Activated CD8-positive, alpha-beta T cell treated with anti-CD3 and anti-CD28 coated beads for 36 hours (primary cell): ENCODE data around the gene MARCHF2. TPM values are rescaled to one million over a fixed set of nuclear protein-coding genes. Genes with fewer than 3 reads are reported as not detected.
"Not testable (repeated sequence)": the region's sequence is repeated elsewhere in the genome, so short reads cannot be mapped to it uniquely, and the experiment has no call there.

ENCODE experiments used
- ATAC-seq: fragments of 200-7000 bp; cut with Tn5 transposase; one replicate; pipeline ENCODE4 v1.10.0; 2021; ENCODE audit warnings: mild to moderate bottlenecking, moderate library complexity
- CTCF ChIA-PET: fragments of 350-600 bp; sonication (Branson Sonifier 250); formaldehyde crosslinking; loops from one replicate; lab custom pipeline; 2021; ENCODE audit warnings: antibody characterized with exemption; lab: Charles Lee
- POLR2A ChIA-PET: fragments of 350-600 bp; sonication (Branson Sonifier 250); formaldehyde crosslinking; loops from one replicate; lab custom pipeline; 2021; ENCODE audit warnings: antibody characterized with exemption; lab: Charles Lee
- DNase-seq: peaks from one replicate; pipeline ENCODE4 v3.0.0-alpha.2; 2020
- H3K27ac Mint-ChIP-seq: one replicate; pipeline ENCODE4 v1.8.0; 2021; ENCODE audit warnings: mild to moderate bottlenecking, mixed read lengths
- H3K27me3 Mint-ChIP-seq: one replicate; pipeline ENCODE4 v1.8.0; 2021; ENCODE audit warnings: mixed read lengths
- H3K36me3 Mint-ChIP-seq: one replicate; pipeline ENCODE4 v1.8.0; 2021; ENCODE audit warnings: low read depth, mixed read lengths
- H3K4me1 Mint-ChIP-seq: one replicate; pipeline ENCODE4 v1.8.0; 2021; ENCODE audit warnings: low read depth, mixed read lengths
- H3K4me3 Mint-ChIP-seq: one replicate; pipeline ENCODE4 v1.8.0; 2021; ENCODE audit warnings: mild to moderate bottlenecking, moderate library complexity, mixed read lengths
- H3K9me3 Mint-ChIP-seq: one replicate; pipeline ENCODE4 v1.8.0; 2021; ENCODE audit warnings: mixed read lengths
- intact Hi-C: fragments of 100-400 bp; cut with micrococcal nuclease; formaldehyde crosslinking; loops from one replicate; pipeline ENCODE4 v1.10.0; 2022
- total RNA-seq, 2 experiments: library from RNA; stranded (reverse); gene quantifications; one replicate each; pipeline ENCODE4 v1.2.3, GENCODE V29; 2021
- TF ChIP-seq, protein P1 (sequence below): fragments of 200-600 bp; IDR thresholded peaks from one replicate; pipeline ENCODE4 v1.8.0; 2022; ENCODE audit warnings: antibody characterized with exemption, mild to moderate bottlenecking

Gene MARCHF2
- total RNA-seq, 2 experiments from 2014 or later: 8.0 to 8.6 TPM

DNA sequence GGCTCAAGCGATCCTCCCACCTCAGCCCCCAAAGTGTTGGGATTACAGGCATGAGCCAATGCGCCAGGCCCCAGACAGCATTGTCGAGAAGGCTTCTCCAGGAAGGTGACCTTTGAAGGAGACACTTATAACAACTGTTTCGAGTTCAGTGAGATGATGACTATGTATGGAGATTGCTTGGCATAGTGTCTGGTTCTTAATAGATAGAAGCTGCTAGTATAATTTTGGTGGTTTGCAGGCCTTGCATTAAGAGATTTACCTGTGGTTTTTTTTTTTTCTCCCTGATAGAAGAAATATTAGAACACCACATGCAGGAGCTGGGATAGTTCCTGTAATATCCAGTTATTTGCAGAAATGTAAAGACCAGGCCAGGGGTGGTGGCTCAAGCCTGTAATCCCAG, 3.7 kb downstream of the MARCHF2 start:
- POLR2A ChIA-PET: interaction anchor here (0.6 kb wide), 1 partner anchor 596 kb away, joined by 4 read pairs; no protein-coding TSS in a partner anchor
- Mint-ChIP-seq H3K27ac (no peak overlapping the region), H3K9me3 (no peaks in the 10 kb centered on the region), H3K27me3 (no peaks in the 10 kb centered on the region), H3K4me1 (peaks cover 7% of the 10 kb centered on the region), H3K4me3 (no peak overlapping the region), H3K36me3 (no peaks in the 10 kb centered on the region)
- intact Hi-C loops: no loop called here
- TF ChIP-seq, protein P1, sequence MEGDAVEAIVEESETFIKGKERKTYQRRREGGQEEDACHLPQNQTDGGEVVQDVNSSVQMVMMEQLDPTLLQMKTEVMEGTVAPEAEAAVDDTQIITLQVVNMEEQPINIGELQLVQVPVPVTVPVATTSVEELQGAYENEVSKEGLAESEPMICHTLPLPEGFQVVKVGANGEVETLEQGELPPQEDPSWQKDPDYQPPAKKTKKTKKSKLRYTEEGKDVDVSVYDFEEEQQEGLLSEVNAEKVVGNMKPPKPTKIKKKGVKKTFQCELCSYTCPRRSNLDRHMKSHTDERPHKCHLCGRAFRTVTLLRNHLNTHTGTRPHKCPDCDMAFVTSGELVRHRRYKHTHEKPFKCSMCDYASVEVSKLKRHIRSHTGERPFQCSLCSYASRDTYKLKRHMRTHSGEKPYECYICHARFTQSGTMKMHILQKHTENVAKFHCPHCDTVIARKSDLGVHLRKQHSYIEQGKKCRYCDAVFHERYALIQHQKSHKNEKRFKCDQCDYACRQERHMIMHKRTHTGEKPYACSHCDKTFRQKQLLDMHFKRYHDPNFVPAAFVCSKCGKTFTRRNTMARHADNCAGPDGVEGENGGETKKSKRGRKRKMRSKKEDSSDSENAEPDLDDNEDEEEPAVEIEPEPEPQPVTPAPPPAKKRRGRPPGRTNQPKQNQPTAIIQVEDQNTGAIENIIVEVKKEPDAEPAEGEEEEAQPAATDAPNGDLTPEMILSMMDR: no peak
- CTCF ChIA-PET: no interaction called here
- no peak for DNase-seq
- ATAC-seq: no peak

DNA sequence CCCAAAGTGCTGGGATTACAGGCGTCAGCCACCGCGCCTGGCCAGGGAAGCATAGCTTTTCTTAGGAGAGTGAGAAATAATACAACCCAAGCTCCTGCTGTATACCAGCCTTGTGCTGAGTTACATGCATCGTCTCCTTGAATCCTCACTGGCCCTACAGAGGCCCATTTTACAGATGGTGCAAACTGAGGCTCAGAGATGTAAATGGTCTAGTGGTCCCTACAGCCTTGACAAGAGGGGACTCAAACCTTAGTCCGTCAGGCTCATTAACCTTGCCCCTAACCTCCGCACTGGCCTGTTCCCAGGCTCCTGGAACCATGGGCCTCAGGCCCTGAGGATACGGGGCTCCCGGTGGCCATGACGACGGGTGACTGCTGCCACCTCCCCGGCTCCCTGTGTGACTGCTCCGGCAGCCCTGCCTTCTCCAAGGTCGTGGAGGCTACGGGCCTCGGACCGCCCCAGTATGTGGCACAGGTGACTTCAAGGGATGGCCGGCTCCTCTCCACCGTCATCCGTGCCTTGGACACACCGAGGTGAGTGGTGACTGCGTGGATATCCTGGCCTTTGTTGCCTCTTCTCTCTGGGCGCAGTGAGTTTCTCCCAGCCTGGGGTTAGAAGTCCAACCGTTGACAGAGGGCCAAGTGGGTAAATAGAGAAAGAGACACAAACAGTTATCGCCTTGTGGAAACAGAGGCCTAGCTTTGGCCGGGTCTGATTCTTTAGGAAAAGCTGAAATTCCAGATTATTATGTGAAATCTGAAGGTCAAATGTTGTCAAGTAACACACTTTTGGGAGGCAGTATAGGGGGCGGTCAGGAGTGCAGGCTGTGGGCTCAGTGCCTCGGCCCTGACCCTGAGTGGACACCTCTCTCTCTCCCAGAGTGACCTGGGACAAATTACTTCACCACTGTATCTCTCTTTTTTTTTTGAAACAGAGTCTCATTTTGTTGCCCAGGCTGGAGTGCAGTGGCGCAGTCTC, 8.7 kb downstream of the MARCHF2 start:
- ATAC-seq: no peak
- Mint-ChIP-seq H3K27me3 (no peaks in the 10 kb centered on the region), H3K4me3 (no peak overlapping the region), H3K9me3 (no peaks in the 10 kb centered on the region), H3K27ac (no peak overlapping the region), H3K36me3 (peaks cover 1% of the 10 kb centered on the region), H3K4me1 (no peaks in the 10 kb centered on the region)
- ChIA-PET POLR2A (no interaction called here), CTCF (interaction anchor here (0.9 kb wide), 1 partner anchor 8 kb away, joined by 4 read pairs; the partner anchor contains the start of gene MARCHF2)
- intact Hi-C loops: no loop called here
- TF ChIP-seq, protein P1: no peak
- DNase-seq: no peak

DNA sequence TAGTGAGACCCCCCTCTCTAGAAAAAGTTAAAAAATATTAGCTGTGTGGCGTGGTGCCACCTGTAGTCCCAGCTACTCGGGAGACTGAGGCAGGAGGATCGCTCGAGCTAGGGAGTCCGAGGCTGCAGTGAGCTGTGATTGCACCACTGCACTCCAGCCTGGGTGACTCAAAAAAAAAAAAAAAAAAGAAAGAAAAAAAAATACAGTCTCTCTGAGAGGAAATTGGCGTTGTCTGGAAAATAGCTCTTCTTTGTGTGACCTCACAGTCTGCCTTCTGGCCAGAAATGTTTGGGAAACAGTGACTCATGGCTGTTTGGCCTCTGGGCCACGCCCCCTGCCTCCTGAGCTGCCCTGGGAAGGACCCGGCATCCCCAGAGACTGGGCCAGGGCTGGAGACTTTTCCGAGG, 10.7 kb downstream of the MARCHF2 start:
- intact Hi-C loops: no loop called here
- H3K27ac Mint-ChIP-seq: no peak overlapping the region
- DNase-seq (no peak), ATAC-seq (peak; percentile 24)
- H3K4me3 Mint-ChIP-seq: no peak overlapping the region
- ChIA-PET POLR2A (interaction anchor here (0.5 kb wide), 1 partner anchor 1643 kb away, joined by 3 read pairs; no protein-coding TSS in a partner anchor), CTCF (interaction anchor here (1.0 to 2.9 kb wide), 3 partner anchors 10 to 156 kb away, joined by 3 to 14 read pairs (median 9); partner anchors contain the start of gene MARCHF2)
- H3K4me1 Mint-ChIP-seq: no peaks in the 10 kb centered on the region
- peaks cover 1% of the 10 kb centered on the region for H3K36me3 Mint-ChIP-seq
- TF ChIP-seq, protein P1: no peak
- no peaks in the 10 kb centered on the region for H3K9me3 Mint-ChIP-seq
- no peaks in the 10 kb centered on the region for H3K27me3 Mint-ChIP-seq

DNA sequence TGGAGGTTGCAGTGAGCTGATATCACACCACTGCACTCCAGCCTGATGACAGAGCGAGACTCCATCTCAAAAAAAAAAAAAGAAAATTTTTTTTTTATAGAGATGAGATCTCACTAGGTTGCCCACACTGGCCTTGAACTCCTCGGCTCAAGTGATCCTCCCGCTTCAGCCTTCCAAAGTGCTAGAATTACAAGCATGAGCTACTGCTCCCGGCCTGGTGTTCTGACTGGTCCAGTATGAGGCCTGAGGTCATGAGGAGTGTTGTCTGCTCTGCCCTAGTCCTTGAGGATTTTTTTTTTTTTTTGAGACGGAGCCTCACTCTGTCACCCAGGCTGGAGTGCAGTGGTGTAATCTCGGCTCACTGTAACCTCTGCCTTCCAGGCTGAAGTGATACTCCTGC, 12.2 kb downstream of the MARCHF2 start:
- H3K4me3 Mint-ChIP-seq, H3K4me1 Mint-ChIP-seq, DNase-seq, intact Hi-C loops, H3K27ac Mint-ChIP-seq, H3K27me3 Mint-ChIP-seq, ATAC-seq, H3K36me3 Mint-ChIP-seq, H3K9me3 Mint-ChIP-seq: not testable (repeated sequence)
- CTCF ChIA-PET: interaction anchor here (2.8 to 2.9 kb wide), 2 partner anchors 12 to 71 kb away, joined by 9 to 14 read pairs; partner anchors contain the start of gene MARCHF2
- POLR2A ChIA-PET: interaction anchor here (0.7 to 1.3 kb wide), 2 partner anchors 19 to 82 kb away, joined by 3 to 5 read pairs; partner anchors contain the start of gene KANK3

DNA sequence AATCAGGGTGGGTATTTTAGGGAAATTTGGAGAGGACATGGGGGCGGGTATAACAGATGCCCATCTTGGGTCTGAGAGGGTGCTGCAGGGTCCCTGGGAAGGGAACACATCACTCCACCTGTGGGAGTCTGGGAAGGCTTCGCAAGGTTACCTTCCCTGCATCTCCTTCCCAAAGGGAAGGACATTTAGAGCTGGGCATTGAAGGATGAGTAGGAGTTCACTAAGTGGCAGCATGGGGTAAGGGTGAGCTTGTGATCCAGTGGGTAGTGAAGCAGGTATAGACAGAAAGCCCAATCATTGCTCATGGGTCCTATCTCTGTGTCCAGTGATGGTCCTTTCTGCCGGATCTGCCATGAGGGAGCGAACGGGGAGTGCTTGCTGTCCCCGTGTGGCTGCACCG, 13.2 kb downstream of the MARCHF2 start:
- no peaks in the 10 kb centered on the region for H3K27me3 Mint-ChIP-seq
- TF ChIP-seq, protein P1: no peak
- DNase-seq: no peak
- CTCF ChIA-PET: interaction anchor here (1.4 to 2.9 kb wide), 2 partner anchors 12 to 73 kb away, joined by 3 to 9 read pairs; partner anchors contain the start of gene MARCHF2
- no peak overlapping the region for H3K27ac Mint-ChIP-seq
- H3K4me3 Mint-ChIP-seq: no peak overlapping the region
- intact Hi-C loops: no loop called here
- ATAC-seq: no peak
- peaks cover 1% of the 10 kb centered on the region for H3K36me3 Mint-ChIP-seq
- no peaks in the 10 kb centered on the region for H3K9me3 Mint-ChIP-seq
- no peaks in the 10 kb centered on the region for H3K4me1 Mint-ChIP-seq
- POLR2A ChIA-PET: interaction anchor here (1.0 to 1.3 kb wide), 2 partner anchors 18 to 87 kb away, joined by 3 read pairs; partner anchors contain the start of gene ZNF414
